ENCODE results near the gene PYHIN1.

The PYHIN1 gene

GRCh38 chr1:159015440-159015909 is 84.1 kb downstream of the PYHIN1 start:
- DNase-seq = no peak

- DNase-seq = no peak
Observed at GRCh38 chr1:159023723-159024122, 92.4 kb downstream of the PYHIN1 start.

- DNase-seq = no peak
Observed at GRCh38 chr1:159025043-159025442, 93.7 kb downstream of the PYHIN1 start.

All from cerebellar nuclear complex (tissue), 1 donor.